Parathyroid adenoma (tissue), 2 donors: ENCODE measurements around the gene IQCN.
A peak's percentile ranks its signal among the peaks of the same experiment; 100 is the strongest.

Experiments used
- H2AFZ ChIP-seq: fragments of 300-600 bp; sonication (generic); one replicate; pipeline ENCODE4 v1.7.0; 2017; ENCODE audit warnings: antibody characterized with exemption, mild to moderate bottlenecking
- H3K27ac ChIP-seq: fragments of 300-600 bp; sonication (generic); one replicate; pipeline ENCODE4 v1.7.0; 2017
- H3K27me3 ChIP-seq: fragments of 300-600 bp; sonication (generic); one replicate; pipeline ENCODE4 v1.7.0; 2017; ENCODE audit warnings: low read length; ENCODE audit not compliant: control insufficient read depth, insufficient read depth
- H3K36me3 ChIP-seq: fragments of 300-600 bp; sonication (generic); one replicate; pipeline ENCODE4 v1.7.0; 2017; ENCODE audit warnings: low read length; ENCODE audit not compliant: control insufficient read depth, insufficient read depth
- H3K4me1 ChIP-seq: fragments of 300-600 bp; sonication (generic); one replicate; pipeline ENCODE4 v1.7.0; 2017; ENCODE audit warnings: control low read depth
- H3K4me2 ChIP-seq: fragments of 300-600 bp; sonication (generic); one replicate; pipeline ENCODE4 v1.7.0; 2017; ENCODE audit warnings: low read length
- H3K4me3 ChIP-seq: fragments of 300-600 bp; sonication (generic); one replicate; pipeline ENCODE4 v1.7.0; 2017; ENCODE audit warnings: low read depth, low read length
- H3K79me2 ChIP-seq: fragments of 300-600 bp; sonication (generic); one replicate; pipeline ENCODE4 v1.7.0; 2017; ENCODE audit warnings: control low read depth
- H3K9ac ChIP-seq: fragments of 300-600 bp; sonication (generic); one replicate; pipeline ENCODE4 v1.7.0; 2017; ENCODE audit warnings: mild to moderate bottlenecking
- H3K9me3 ChIP-seq: fragments of 300-600 bp; sonication (generic); one replicate; pipeline ENCODE4 v1.7.0; 2017; ENCODE audit warnings: low read length; ENCODE audit not compliant: control insufficient read depth
- TF ChIP-seq, protein P1 (sequence below): fragments of 300-600 bp; sonication (generic); IDR thresholded peaks from one replicate; pipeline ENCODE4 v1.7.0; 2017; ENCODE audit warnings: antibody characterized with exemption, mild to moderate bottlenecking
- donor health status: primary hyperparathyroidism.

The IQCN gene

DNA sequence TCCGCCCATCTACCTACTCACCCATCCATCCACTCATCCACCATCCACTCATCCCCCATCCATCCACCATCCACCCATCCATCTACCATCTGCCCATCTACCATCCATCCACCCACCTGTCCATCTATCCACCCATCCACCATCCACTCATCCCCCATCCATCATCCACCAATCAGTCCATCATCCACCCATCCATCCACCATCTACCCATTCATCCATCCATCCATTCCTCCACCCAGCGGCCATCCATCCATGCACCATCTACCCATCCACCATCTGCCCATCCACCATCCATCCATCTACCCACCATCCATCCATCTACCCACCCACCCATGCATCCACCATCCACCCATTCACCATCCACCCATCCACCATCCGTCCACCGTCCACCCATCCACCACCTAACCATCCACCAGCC is 20.8 kb upstream of the IQCN start:
- Histone ChIP-seq H3K9ac (no peak overlapping the region), H3K4me3 (no peak overlapping the region), H3K27ac (no peak overlapping the region), H3K4me1 (peaks cover 20% of the 10 kb centered on the region), H3K27me3 (no peaks in the 10 kb centered on the region), H3K4me2 (no peak overlapping the region), H3K9me3 (no peaks in the 10 kb centered on the region), H2AFZ (no peak overlapping the region), H3K79me2 (no peaks in the 10 kb centered on the region), H3K36me3 (no peaks in the 10 kb centered on the region)
- TF ChIP-seq, protein P1, sequence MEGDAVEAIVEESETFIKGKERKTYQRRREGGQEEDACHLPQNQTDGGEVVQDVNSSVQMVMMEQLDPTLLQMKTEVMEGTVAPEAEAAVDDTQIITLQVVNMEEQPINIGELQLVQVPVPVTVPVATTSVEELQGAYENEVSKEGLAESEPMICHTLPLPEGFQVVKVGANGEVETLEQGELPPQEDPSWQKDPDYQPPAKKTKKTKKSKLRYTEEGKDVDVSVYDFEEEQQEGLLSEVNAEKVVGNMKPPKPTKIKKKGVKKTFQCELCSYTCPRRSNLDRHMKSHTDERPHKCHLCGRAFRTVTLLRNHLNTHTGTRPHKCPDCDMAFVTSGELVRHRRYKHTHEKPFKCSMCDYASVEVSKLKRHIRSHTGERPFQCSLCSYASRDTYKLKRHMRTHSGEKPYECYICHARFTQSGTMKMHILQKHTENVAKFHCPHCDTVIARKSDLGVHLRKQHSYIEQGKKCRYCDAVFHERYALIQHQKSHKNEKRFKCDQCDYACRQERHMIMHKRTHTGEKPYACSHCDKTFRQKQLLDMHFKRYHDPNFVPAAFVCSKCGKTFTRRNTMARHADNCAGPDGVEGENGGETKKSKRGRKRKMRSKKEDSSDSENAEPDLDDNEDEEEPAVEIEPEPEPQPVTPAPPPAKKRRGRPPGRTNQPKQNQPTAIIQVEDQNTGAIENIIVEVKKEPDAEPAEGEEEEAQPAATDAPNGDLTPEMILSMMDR = no peak

DNA sequence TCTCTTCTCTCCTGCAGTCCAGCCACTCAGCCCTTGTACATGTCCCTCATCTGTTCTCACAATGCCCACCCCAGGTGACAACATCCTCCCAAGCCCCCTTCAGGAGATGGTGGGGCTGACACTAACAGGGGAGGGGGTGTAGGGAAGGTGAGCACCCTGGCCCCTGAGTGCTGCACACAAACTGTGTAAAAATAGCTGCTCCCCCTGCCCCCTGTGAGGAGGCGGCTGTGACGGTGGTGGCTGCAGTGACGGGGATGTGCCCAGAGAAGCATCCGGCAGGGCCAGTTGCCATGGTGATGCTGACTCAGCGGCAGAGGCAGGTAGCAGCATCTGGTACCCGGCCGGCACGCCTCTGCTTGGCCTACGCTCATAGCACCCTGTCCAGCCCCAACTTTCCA is 20.2 kb upstream of the IQCN start:
- TF ChIP-seq, protein P1 = no peak
- Histone ChIP-seq H3K9me3 (no peaks in the 10 kb centered on the region), H3K36me3 (no peaks in the 10 kb centered on the region), H3K27me3 (no peaks in the 10 kb centered on the region), H3K4me1 (peaks cover 20% of the 10 kb centered on the region), H3K27ac (no peak overlapping the region), H3K79me2 (no peaks in the 10 kb centered on the region), H3K4me2 (no peak overlapping the region), H3K9ac (no peak overlapping the region), H3K4me3 (no peak overlapping the region), H2AFZ (no peak overlapping the region)

DNA sequence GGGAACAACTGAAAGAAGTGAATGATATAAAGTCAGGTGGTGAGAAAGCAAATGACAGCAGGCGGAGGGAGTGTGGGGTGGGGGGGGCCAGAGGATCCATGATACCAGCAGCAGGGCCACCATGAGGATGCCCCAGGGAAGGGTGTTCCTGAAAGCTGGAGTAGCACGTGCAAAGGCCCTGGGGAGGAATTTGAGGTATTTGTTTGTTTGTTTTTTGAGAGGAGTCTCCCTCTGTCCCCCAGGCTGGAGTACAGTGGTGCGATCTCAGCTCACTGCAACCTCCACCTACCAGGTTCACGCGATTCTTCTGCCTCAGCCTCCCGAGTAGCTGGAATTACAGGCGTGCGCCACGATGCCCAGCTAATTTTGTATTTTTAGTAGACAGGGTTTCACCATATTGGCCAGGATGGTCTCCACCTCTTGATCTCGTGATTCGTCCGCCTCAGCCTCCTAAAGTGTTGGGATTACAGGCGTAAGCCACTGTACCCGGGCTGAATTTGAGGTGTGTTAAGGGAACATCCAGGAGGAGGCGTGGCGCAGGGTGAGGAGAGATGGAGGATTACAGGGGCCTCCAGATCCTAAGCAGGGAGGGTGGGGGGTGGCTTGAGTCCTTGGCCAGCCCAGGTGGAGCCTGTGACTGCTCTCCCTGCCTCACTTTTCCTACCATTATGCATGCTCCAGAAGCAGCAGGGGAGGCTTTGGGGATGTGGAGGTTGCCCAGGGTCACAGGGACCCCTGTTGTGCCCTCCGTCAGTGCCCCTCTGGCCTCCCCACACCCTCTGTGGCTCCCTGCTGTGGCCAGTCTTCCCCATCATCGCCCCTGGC is 19.6 kb upstream of the IQCN start:
- peak overlapping the region; percentile 88 for H3K27ac ChIP-seq
- no peaks in the 10 kb centered on the region for H3K36me3 ChIP-seq
- H3K4me2 ChIP-seq = no peak overlapping the region
- TF ChIP-seq, protein P1 = no peak
- H3K4me1 ChIP-seq = peaks cover 20% of the 10 kb centered on the region
- H3K27me3 ChIP-seq = no peaks in the 10 kb centered on the region
- H3K4me3 ChIP-seq = no peak overlapping the region
- H3K9ac ChIP-seq = no peak overlapping the region
- no peaks in the 10 kb centered on the region for H3K9me3 ChIP-seq
- H3K79me2 ChIP-seq = no peaks in the 10 kb centered on the region
- peak overlapping the region; percentile 98 for H2AFZ ChIP-seq

DNA sequence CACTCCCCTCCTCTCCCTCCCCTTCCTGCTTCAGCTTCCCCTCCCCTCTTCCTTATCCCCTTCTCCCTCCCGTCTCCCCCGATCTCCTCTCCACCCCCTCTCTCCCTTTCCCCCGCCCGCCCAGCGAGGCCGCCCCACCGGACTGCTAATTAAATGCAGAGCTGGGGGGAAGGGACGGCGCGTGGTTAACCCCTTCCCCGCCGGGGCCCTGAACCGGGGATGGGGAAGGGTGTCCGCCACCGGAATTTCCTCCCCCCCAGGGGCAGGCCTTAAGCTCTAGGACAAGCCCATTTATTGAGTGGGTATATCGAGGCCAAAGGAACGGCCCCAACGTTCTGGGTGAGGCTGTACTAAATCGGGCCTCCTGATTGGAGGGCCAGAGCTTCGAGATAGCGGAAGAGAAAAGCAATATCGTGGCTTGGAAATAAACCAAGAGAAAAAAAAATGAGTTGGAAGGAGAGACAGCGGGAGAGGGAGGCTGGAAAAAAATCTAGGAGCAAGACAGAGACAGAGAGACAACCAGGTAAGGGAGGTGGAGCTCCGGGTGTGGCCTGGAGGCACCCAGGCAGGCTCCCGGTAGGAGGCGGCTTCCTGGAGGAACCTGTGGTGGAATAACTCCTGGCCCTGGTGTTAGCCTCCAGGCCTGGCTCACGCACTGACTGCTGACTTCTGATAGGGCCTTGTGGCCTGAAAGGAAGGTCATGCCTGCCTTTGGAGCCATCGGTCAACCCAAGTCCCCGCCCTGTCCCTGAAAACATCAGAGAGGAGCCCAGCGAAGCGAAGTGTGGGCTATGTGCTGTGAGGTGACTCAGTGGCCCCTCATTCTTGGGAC is 18.8 kb upstream of the IQCN start:
- H3K4me2 ChIP-seq = peak overlapping the region; percentile 95
- H3K9me3 ChIP-seq = no peaks in the 10 kb centered on the region
- H3K79me2 ChIP-seq = no peaks in the 10 kb centered on the region
- H3K27me3 ChIP-seq = no peaks in the 10 kb centered on the region
- no peak overlapping the region for H3K9ac ChIP-seq
- H3K36me3 ChIP-seq = no peaks in the 10 kb centered on the region
- H3K4me3 ChIP-seq = peak overlapping the region; percentile 60
- TF ChIP-seq, protein P1 = no peak
- peak overlapping the region; percentile 88 for H3K27ac ChIP-seq
- peaks cover 25% of the 10 kb centered on the region for H3K4me1 ChIP-seq
- peak overlapping the region; percentile 98 for H2AFZ ChIP-seq
